ENCODE results near the gene MMP26.

MMP26 gene

DNA sequence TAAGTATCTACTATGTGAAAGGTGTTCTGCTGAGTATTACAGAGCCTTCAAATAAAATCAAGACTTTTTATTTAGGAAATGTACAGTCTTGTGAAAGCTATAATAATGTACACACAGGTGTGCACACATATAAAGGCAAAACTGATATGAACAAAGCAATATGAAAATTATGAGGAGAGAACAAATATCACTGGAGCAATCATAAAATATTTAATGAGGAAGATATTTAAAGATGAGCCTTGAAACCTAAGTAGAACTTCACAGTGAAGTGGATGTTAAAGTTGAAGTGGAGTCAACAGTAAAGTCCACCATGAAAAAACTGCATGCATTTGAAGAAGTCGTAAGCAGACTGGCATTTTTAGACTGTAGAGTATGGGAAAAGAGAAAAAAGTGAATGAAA is 46.6 kb downstream of the MMP26 start:
- Histone ChIP-seq H3K4me1 (ENCODE audit: insufficient read depth, poor library complexity, severe bottlenecking) (no peaks in the 10 kb centered on the region), H3K4me3 (ENCODE audit: severe bottlenecking) (no peak overlapping the region), H3K27ac (ENCODE audit: poor library complexity, severe bottlenecking) (no peak overlapping the region), H3K9me3 (ENCODE audit: severe bottlenecking) (no peaks in the 10 kb centered on the region), H3K36me3 (ENCODE audit: low read depth) (no peaks in the 10 kb centered on the region), H3K27me3 (ENCODE audit: insufficient read depth, poor library complexity, severe bottlenecking) (peaks cover 3% of the 10 kb centered on the region)
- DNase-seq (ENCODE audit: low spot score): no peak
- TF ChIP-seq, protein P1, sequence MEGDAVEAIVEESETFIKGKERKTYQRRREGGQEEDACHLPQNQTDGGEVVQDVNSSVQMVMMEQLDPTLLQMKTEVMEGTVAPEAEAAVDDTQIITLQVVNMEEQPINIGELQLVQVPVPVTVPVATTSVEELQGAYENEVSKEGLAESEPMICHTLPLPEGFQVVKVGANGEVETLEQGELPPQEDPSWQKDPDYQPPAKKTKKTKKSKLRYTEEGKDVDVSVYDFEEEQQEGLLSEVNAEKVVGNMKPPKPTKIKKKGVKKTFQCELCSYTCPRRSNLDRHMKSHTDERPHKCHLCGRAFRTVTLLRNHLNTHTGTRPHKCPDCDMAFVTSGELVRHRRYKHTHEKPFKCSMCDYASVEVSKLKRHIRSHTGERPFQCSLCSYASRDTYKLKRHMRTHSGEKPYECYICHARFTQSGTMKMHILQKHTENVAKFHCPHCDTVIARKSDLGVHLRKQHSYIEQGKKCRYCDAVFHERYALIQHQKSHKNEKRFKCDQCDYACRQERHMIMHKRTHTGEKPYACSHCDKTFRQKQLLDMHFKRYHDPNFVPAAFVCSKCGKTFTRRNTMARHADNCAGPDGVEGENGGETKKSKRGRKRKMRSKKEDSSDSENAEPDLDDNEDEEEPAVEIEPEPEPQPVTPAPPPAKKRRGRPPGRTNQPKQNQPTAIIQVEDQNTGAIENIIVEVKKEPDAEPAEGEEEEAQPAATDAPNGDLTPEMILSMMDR (IDR thresholded peaks at IDR 0.05; ENCODE audit: poor library complexity, severe bottlenecking): no peak
- ATAC-seq (ENCODE audit: low read depth): no peak
